ENCODE measurements around the gene TSPAN17. TPM values are rescaled to one million over a fixed set of nuclear protein-coding genes. Genes with fewer than 3 reads are reported as not detected.
"Not testable (repeated sequence)": the region's sequence is repeated elsewhere in the genome, so short reads cannot be mapped to it uniquely, and the experiment has no call there.

The TSPAN17 gene
- total RNA-seq, 3 donors from 2014 or later = 18.3 to 28.0 (median 24.1) TPM

DNA sequence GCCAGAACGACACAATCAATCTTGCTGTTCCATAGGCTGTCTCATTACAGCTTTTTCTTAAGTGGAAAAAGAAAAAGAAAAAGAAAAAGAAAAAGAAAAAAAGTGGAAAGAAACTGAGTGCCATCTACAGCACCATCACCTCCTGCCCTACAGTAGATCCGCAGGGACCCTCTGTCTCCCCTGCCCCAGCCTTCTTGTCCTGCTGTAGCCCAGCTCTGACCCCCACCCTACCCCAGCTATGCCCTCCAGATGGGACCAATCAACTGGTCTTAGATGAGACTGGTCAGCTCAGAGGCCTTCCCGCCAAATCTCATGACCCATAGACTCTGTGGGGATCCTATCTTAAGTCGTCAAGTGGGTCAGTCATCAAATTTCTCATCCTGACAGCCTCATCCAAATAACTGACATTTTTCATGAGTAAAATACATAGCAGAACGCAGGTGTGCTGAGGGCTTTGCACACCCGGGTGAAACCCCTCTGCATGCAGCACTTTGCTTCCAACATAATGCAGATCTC is 34.8 kb downstream of the TSPAN17 start:
- ATAC-seq = no peak
- no peak for DNase-seq
- H3K4me1 Mint-ChIP-seq (ENCODE audit: low read depth) = no peaks in the 10 kb centered on the region
- peaks cover 58% of the 10 kb centered on the region for H3K27me3 Mint-ChIP-seq (ENCODE audit: low read depth)
- H3K4me3 Mint-ChIP-seq = no peak overlapping the region
- H3K36me3 Mint-ChIP-seq (ENCODE audit: insufficient read depth) = no peaks in the 10 kb centered on the region
- peaks cover 10% of the 10 kb centered on the region for H3K9me3 Mint-ChIP-seq

DNA sequence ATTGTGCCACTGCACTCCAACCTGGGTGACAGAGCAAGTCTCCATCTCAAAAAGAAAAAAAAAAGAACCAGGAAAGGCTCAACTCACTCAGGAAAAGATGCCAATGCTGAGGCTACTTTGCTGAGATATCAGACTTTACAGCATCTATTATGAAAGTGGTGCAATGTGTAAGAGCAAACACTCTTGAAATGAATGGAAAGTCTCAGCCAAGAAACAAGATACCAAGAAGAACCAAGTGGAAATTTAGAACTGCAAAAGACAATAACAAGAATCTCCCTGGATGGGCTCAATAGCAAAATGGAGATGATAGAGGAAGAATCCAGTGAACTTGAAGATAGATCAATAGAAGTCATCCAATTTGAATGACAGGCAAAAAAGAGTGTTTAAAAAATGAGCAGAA is 37.7 kb downstream of the TSPAN17 start:
- peaks cover 10% of the 10 kb centered on the region for H3K9me3 Mint-ChIP-seq
- H3K36me3 Mint-ChIP-seq (ENCODE audit: insufficient read depth) = no peaks in the 10 kb centered on the region
- DNase-seq (no peak), ATAC-seq (no peak)
- H3K27me3 Mint-ChIP-seq (ENCODE audit: low read depth) = peaks cover 39% of the 10 kb centered on the region
- no peak overlapping the region for H3K4me3 Mint-ChIP-seq
- no peaks in the 10 kb centered on the region for H3K4me1 Mint-ChIP-seq (ENCODE audit: low read depth)

DNA sequence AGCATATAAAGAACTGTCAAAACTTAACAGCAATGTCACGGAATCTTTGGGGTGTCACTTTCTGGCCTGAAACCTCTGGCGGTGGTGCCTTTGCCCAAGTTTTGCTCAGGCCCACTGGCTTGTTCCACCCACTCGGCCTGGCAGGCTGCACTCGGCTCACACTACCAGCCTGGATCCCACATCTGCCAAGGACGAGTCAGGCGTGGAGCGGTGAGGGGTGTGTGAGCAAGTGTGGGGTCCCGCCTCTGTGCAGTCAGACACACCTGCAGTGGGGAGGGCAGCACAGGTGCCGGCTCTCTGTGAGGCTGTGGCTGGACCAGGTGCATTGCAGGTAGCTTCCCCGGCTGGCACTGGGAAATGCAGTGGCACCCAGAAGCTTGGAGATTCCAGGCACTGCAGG is 40.0 kb downstream of the TSPAN17 start:
- peaks cover 48% of the 10 kb centered on the region for H3K27me3 Mint-ChIP-seq (ENCODE audit: low read depth)
- no peaks in the 10 kb centered on the region for H3K4me1 Mint-ChIP-seq (ENCODE audit: low read depth)
- H3K36me3 Mint-ChIP-seq (ENCODE audit: insufficient read depth) = no peaks in the 10 kb centered on the region
- DNase-seq (no peak), ATAC-seq (no peak)
- H3K4me3 Mint-ChIP-seq = no peak overlapping the region
- peaks cover 10% of the 10 kb centered on the region for H3K9me3 Mint-ChIP-seq

DNA sequence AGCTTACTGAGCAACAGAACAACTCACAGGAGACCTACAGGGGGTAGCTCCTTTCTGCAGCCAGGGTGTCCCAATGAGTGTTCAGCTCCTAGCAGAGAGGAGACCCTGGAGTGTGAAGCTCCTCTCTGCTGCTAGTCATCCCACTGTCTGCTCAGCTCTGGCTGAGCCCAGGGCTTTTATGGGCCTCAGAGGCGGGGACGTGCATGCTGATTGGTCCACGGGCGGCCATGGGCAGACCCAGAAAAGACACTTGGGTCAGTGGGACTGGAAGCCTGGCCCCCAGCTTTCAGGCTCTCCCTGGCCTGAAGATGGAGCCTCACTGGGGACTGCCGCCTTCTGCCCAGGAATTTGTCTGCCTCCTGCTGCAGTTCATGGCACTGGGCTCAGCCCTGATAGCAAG is 40.6 kb downstream of the TSPAN17 start:
- Mint-ChIP-seq H3K36me3 (ENCODE audit: insufficient read depth) (no peaks in the 10 kb centered on the region), H3K27me3 (ENCODE audit: low read depth) (peaks cover 47% of the 10 kb centered on the region), H3K4me3 (no peak overlapping the region), H3K4me1 (ENCODE audit: low read depth) (no peaks in the 10 kb centered on the region), H3K9me3 (peaks cover 10% of the 10 kb centered on the region)
- DNase-seq = no peak
- ATAC-seq = no peak

DNA sequence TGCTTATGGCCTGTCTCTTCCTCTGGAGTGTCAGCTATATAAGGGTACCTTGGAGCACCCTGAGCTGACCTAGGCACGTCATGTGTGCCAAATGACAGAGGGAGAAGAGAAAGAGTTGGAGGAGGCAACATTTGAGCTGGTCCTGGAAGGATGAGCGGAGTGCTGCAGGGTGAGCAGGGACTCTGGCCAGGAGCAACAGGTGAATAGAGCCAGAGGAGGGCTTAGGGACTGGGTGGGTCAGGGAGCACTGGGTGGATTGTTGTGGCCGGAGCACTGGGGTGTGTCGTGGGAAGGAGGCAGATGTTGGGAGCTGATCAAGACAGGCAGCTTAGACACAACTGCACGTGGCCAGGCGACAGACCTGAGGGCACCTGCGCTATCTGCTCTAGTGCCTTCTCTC is 43.6 kb downstream of the TSPAN17 start:
- no peak for DNase-seq
- H3K27me3 Mint-ChIP-seq (ENCODE audit: low read depth) = peaks cover 60% of the 10 kb centered on the region
- no peaks in the 10 kb centered on the region for H3K9me3 Mint-ChIP-seq
- no peak for ATAC-seq
- no peaks in the 10 kb centered on the region for H3K4me1 Mint-ChIP-seq (ENCODE audit: low read depth)
- H3K4me3 Mint-ChIP-seq = no peak overlapping the region
- H3K36me3 Mint-ChIP-seq (ENCODE audit: insufficient read depth) = no peaks in the 10 kb centered on the region

DNA sequence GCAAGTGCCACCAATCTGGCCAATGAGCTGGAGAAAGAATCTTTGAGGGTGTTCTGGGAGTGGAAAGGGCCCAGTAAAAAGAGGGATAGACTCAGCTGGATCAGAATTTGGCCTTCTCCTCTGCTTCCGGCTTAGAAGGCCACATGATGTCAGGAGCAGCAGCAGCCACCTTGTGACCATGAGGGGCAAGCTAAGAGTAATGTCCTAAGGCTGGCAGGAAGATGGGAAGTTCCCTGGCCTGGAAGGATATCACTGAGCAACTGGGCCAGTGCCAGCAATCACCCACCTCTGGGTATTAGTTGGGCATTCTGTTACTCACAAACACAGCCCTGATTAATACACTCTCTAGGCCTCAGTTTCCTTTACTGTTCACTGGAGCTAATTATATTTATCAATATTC is 44.2 kb downstream of the TSPAN17 start:
- H3K9me3 Mint-ChIP-seq = no peaks in the 10 kb centered on the region

DNA sequence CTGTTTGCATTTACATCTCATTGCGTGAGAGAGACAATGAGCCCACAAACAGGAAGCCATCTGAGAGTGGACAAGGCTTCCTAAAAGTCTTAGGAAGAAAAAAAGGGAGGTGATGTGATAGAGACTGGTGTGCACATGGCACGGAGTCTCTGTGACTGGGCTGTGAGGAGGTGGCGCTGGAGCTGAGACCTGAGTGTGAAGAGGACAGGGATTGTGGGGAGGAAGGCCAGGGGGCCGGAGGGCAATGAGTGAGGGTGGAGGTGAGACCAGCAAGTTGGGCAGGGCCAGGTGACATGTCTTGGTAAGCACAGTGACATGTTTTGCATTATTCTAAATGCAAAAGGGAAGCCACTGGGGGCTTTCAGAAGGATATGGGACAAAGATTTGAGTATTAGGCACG is 45.0 kb downstream of the TSPAN17 start:
- H3K36me3 Mint-ChIP-seq (ENCODE audit: insufficient read depth) = no peaks in the 10 kb centered on the region
- H3K4me1 Mint-ChIP-seq (ENCODE audit: low read depth) = no peaks in the 10 kb centered on the region
- ATAC-seq = no peak
- H3K27me3 Mint-ChIP-seq (ENCODE audit: low read depth) = peaks cover 70% of the 10 kb centered on the region
- no peaks in the 10 kb centered on the region for H3K9me3 Mint-ChIP-seq
- DNase-seq = no peak
- H3K4me3 Mint-ChIP-seq = no peak overlapping the region

More for the DNA sequence above, 44.2 kb downstream of the TSPAN17 start:
- ATAC-seq = no peak
- Mint-ChIP-seq H3K27me3 (ENCODE audit: low read depth) (peaks cover 66% of the 10 kb centered on the region), H3K36me3 (ENCODE audit: insufficient read depth) (no peaks in the 10 kb centered on the region), H3K4me3 (no peak overlapping the region), H3K4me1 (ENCODE audit: low read depth) (no peaks in the 10 kb centered on the region)
- no peak for DNase-seq

DNA sequence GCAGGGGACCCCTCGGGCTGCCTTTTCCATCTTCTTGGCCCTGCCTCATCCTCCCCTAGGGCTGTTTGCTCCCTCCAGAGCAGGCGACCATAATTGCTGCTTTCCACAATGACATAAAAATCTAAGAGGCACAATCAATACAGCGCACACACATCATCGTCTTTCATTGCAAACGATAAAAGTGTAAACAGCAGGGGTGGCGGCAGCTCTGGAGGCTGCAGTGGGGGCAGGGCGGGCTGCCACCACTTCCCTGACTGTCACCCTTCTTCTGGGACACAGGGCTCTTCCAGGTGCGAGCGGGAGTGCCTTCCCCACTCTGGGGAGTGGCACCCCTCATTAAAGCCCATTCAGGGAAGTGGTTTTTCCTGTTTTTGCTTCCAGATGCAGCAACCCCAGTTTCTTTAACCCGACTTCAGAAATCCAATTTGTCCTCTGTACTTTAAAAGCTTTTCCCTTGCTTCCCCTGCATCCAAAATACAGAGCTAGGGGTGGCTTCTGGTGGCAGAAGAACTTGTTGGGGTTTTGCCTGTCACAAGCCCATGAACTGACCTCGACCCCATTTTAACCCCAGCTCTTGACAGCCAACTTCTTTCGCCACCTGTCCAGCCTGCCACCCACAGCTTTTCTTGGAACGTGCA is 45.7 kb downstream of the TSPAN17 start:
- peaks cover 75% of the 10 kb centered on the region for H3K27me3 Mint-ChIP-seq (ENCODE audit: low read depth)
- no peaks in the 10 kb centered on the region for H3K36me3 Mint-ChIP-seq (ENCODE audit: insufficient read depth)
- DNase-seq (no peak), ATAC-seq (no peak)
- no peak overlapping the region for H3K4me3 Mint-ChIP-seq
- no peaks in the 10 kb centered on the region for H3K9me3 Mint-ChIP-seq
- no peaks in the 10 kb centered on the region for H3K4me1 Mint-ChIP-seq (ENCODE audit: low read depth)

DNA sequence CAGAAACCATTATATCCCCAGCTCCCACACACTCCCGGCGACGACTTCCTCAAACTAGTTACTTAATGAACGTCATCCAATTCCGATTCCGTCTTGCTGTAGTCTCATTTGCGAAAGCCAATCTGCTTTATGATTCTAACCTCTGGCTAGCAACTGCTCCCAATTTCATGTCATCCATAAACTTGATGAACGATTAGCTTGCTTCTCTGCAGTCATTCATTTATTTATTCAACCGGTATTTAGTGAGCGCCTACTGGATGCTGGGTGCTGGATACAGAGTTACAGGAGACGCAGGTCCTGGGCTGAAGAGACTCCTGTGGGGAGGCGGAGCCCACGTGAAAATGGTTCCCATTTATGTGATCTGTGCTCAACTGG is 46.2 kb downstream of the TSPAN17 start:
- Mint-ChIP-seq H3K4me1 (ENCODE audit: low read depth) (no peaks in the 10 kb centered on the region), H3K9me3 (no peaks in the 10 kb centered on the region), H3K4me3 (no peak overlapping the region), H3K36me3 (ENCODE audit: insufficient read depth) (no peaks in the 10 kb centered on the region), H3K27me3 (ENCODE audit: low read depth) (peaks cover 80% of the 10 kb centered on the region)
- ATAC-seq (no peak), DNase-seq (no peak)

DNA sequence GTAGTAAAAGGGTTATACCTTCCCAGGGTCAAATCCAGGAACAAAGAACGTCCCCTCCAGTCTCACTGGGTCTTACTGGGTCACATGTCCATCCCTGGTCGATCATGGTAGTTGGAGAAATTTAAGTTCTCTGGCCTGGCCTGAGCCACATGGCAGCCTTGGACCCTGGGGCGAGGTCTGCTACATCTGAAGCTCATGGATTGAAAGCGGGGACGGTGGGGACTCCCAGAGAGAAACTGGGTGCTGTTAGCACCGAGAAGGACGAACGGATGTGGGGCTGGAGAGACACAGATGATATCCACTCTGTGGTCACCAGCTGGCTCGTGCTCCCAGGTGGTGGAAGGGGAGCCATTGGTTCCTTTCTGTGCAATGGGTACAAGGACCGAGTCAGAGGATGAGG is 46.9 kb downstream of the TSPAN17 start:
- DNase-seq = no peak
- ATAC-seq = no peak
- Mint-ChIP-seq H3K27me3 (ENCODE audit: low read depth) (peaks cover 87% of the 10 kb centered on the region), H3K4me1 (ENCODE audit: low read depth) (no peaks in the 10 kb centered on the region), H3K9me3 (no peaks in the 10 kb centered on the region), H3K4me3 (no peak overlapping the region), H3K36me3 (ENCODE audit: insufficient read depth) (no peaks in the 10 kb centered on the region)

DNA sequence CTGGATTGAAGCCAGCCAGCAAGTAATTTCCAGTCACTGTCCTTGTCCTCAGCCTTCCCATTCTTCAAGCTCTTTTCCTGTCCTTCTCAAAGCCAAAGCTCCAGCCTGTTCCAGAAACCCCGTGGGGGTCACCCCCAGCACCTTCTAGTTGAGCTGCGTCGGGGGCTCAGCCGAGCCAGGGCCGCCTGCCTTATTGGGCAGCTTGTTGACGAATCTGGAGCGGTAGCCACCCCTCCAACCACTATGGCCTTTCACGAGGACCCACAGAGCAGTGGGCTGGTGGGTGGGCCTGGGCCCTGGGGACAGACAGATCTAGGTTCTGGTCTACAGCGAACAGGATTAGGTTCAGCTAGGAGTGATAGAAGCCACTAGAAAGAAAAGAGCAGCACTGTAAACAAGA is 47.3 kb downstream of the TSPAN17 start:
- H3K27me3 Mint-ChIP-seq (ENCODE audit: low read depth) = peaks cover 84% of the 10 kb centered on the region
- no peak for DNase-seq

DNA sequence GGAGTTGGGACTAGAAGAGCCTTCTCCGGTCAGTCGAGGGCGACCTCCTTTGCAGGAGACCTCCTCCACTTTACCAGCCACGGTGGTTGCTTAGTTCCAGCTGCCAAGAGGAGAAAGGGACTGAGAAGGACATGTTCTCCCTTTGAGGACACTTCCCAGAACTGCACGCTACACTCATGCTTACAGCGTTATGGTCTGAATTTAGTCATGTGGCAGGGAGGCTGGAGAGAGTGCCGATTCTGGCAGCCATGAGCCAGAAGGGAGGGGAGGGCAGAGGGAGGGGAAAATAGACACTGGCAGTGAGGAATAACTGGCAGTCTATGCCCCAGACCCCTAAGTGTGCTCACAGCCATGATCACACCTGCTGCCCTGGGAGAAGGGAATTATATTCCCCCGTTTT is 47.8 kb downstream of the TSPAN17 start:
- Mint-ChIP-seq H3K4me3 (no peak overlapping the region), H3K27me3 (ENCODE audit: low read depth) (peaks cover 84% of the 10 kb centered on the region), H3K36me3 (ENCODE audit: insufficient read depth) (no peaks in the 10 kb centered on the region), H3K4me1 (ENCODE audit: low read depth) (no peaks in the 10 kb centered on the region), H3K9me3 (no peaks in the 10 kb centered on the region)
- DNase-seq (no peak), ATAC-seq (no peak)

More for the DNA sequence above, 47.3 kb downstream of the TSPAN17 start:
- ATAC-seq = no peak
- Mint-ChIP-seq H3K9me3 (no peaks in the 10 kb centered on the region), H3K4me1 (ENCODE audit: low read depth) (no peaks in the 10 kb centered on the region), H3K36me3 (ENCODE audit: insufficient read depth) (no peaks in the 10 kb centered on the region), H3K4me3 (no peak overlapping the region)

DNA sequence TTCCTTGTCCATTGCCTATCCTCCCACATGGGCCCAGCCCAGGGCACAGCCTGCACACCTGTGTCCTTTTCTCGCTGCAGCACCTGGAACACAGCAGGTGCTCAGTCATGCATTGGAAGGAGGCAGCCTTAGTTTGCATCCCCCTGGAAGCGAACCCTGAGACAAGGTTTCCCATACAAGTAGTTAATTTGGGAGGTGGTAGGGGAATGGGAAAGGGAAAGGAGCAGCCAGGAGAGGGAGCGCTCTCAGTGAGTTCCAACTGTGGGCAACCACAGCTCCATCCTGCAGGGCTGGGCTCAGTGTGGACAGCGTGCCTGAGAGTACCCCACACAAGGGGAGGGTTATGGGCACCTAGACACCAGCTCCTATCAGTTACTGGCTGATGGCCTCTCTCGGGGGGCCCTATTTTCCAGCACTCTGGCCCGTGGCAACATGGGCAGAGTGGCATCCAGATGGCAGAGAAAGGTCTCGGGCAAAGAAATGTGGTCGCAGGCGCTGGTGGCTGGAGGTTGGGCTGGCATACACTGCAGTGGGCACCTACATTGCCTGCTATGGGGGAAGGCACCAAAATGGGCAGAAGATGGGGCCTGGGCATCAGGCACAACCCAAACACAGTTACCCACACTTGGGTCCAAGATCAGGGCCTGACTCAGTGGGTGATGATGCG is 50.1 kb downstream of the TSPAN17 start:
- H3K4me3 Mint-ChIP-seq = no peak overlapping the region
- H3K36me3 Mint-ChIP-seq (ENCODE audit: insufficient read depth) = no peaks in the 10 kb centered on the region
- H3K27me3 Mint-ChIP-seq (ENCODE audit: low read depth) = peaks cover 80% of the 10 kb centered on the region
- ATAC-seq (no peak), DNase-seq (no peak)
- no peaks in the 10 kb centered on the region for H3K9me3 Mint-ChIP-seq
- no peaks in the 10 kb centered on the region for H3K4me1 Mint-ChIP-seq (ENCODE audit: low read depth)

DNA sequence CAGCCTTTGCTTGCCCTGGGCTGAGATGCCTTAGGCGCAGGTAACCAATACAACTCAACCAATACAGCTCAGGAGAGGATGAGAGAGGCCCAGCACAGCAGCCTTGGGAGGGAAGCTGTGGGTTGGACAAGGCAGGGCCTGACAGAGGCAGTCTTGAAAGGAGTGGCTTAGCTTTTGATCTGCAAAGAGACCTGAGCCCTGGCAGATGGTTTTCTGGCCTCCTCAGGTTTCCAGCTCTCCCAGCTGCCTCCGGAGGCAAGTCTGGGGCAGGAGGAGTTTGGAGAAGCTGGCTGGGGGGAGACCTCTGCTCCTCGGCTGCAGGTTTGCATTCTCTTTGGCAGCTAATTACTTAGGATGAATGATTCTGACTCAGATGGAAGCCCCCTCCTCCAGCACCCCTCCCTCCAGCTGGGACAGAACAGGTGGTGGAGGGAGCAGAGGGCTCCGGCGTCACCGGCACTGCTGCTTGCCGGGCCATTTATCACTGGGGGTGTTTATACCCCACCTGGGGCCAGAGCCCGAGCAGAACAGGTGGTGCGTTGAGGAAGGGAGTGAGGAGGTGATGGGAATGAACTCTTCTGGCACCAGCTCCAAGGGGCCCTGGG is 50.8 kb downstream of the TSPAN17 start:
- ATAC-seq (no peak), DNase-seq (no peak)
- H3K27me3 Mint-ChIP-seq (ENCODE audit: low read depth) = peaks cover 79% of the 10 kb centered on the region
- H3K4me1 Mint-ChIP-seq (ENCODE audit: low read depth) = no peaks in the 10 kb centered on the region
- no peak overlapping the region for H3K4me3 Mint-ChIP-seq
- H3K9me3 Mint-ChIP-seq = no peaks in the 10 kb centered on the region
- H3K36me3 Mint-ChIP-seq (ENCODE audit: insufficient read depth) = no peaks in the 10 kb centered on the region

DNA sequence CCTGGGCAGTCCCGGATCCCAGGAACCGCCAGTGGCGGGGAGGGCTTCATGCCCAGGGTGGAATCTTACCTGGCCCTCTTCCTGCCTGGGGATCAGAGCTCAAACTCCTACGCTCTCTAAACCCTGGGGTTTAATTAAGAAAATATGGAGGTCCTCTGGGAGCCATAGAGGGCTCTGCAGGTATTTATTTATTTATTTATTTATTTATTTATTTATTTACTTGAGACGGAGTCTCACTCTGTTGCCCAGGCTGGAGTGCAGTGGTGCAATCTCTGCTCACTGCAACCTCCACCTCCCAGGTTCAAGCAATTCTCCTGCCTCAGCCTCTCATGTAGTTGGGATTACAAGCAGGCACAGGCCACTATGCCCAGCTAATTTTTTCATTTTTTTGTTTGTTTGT is 52.2 kb downstream of the TSPAN17 start:
- not testable (repeated sequence) for H3K4me3 Mint-ChIP-seq; ATAC-seq; H3K9me3 Mint-ChIP-seq; DNase-seq; H3K4me1 Mint-ChIP-seq (ENCODE audit: low read depth); H3K36me3 Mint-ChIP-seq (ENCODE audit: insufficient read depth)
- H3K27me3 Mint-ChIP-seq (ENCODE audit: low read depth) = peaks cover 75% of the 10 kb centered on the region

Measured in activated T-cell treated with anti-CD3 and anti-CD28 coated beads, Interleukin-2, amount 50 U/mL, for 4 hours (primary cell).